Peyer's patch (tissue), 4 donors: ENCODE data around the gene ZGPAT. TPM values are rescaled to one million over a fixed set of nuclear protein-coding genes. Genes with fewer than 3 reads are reported as not detected.
A peak's percentile ranks its signal among the peaks of the same experiment; 100 is the strongest.

ENCODE experiments used
- DNase-seq, 3 donors: peaks; one replicate each; pipeline ENCODE4 v3.0.0-alpha.2; 2017 to 2019
- H3K27ac ChIP-seq, 4 donors: fragments of 200-600 bp; sonication (generic); one replicate each; pipeline ENCODE4 v1.5.1; 2016 to 2019
- H3K27me3 ChIP-seq, 2 donors: fragments of 200-600 bp; sonication (generic); one replicate each; pipeline ENCODE4 v1.5.1; 2019
- H3K36me3 ChIP-seq, 3 donors: fragments of 200-600 bp; sonication (generic); one replicate each; pipeline ENCODE4 v1.5.1; 2016 to 2019
- H3K4me1 ChIP-seq, 4 donors: fragments of 200-600 bp; sonication (generic); one replicate each; pipeline ENCODE4 v1.5.1; 2016 to 2019
- H3K4me3 ChIP-seq, 4 donors: fragments of 200-600 bp; sonication (generic); 1 replicate in 3 of 4; 2 replicates in 1 of 4; pipeline ENCODE4 v1.5.1; 2016 to 2019; ENCODE audit warnings: mild to moderate bottlenecking in 1 of 4
- H3K9me3 ChIP-seq, 4 donors: fragments of 200-600 bp; sonication (generic); one replicate each; pipeline ENCODE4 v1.5.1; 2016 to 2019; ENCODE audit warnings: mild to moderate bottlenecking in 1 of 4
- POLR2A ChIP-seq, 2 donors: fragments of 450-650 bp; IDR thresholded peaks; one replicate each; pipeline ENCODE4 v1.5.1; 2017; ENCODE audit warnings: antibody characterized with exemption in 2 of 2, mild to moderate bottlenecking in 2 of 2, moderate library complexity in 2 of 2
- total RNA-seq, 4 donors: library from RNA; depleted of rRNA; stranded (reverse); fragments of >200 nt; gene quantifications; one replicate each; pipeline ENCODE4 v1.1.0, GENCODE V29; 2016
- TF ChIP-seq, protein P1 (sequence below), 6 experiments: fragments of 450-650 bp in 4 of 6; fragments of 200-600 bp in 2 of 6; sonication (generic) in 1 of 6; IDR thresholded peaks; one replicate each; pipeline ENCODE4 v1.5.1; 2017 to 2019; ENCODE audit warnings: antibody characterized with exemption in 6 of 6, mild to moderate bottlenecking in 3 of 6, moderate library complexity in 1 of 6

Gene ZGPAT
- total RNA-seq, 4 donors from 2014 or later, result 48.9 to 67.7 (median 54.7) TPM

DNA sequence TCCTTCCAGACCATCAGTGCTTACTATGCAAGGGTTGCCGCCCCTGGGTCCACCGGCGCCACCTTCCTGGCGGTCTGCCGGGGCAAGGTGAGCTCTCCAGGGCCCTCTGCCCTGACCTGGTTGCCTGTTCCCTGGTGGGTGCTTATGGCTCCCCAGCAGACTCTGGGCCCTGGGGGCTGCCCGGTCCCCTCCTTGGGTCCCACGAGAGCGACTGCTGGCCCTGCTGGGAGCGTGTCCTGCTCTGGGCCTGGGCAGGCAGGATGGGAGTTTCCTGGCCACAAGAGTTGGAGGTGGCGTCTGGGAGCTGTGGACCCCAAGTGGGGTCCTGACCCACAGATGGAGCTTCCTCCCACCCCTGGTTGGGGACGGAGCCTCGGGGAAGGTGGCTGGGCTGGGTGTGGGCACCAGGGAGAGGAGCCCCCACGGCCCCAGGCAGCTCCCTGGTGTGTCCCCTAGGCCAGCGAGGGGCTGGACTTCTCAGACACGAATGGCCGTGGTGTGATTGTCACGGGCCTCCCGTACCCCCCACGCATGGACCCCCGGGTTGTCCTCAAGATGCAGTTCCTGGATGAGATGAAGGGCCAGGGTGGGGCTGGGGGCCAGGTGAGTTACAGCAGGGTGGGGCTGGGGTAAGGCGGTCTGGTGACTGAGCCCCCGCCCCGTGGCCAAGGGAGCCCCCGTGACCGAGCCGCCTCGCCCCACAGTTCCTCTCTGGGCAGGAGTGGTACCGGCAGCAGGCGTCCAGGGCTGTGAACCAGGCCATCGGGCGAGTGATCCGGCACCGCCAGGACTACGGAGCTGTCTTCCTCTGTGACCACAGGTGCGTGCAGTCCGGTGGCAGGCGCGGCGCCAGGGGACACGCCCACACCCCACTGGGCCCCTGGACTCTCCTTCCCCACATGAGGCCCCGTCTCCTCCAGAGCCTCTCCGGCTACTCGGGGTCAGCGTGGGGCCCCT, 18.5 kb upstream of the ZGPAT start:
- DNase-seq, result peak in 1 of 3 donors; percentile 50
- H3K4me3 ChIP-seq, result no peak overlapping the region
- H3K27ac ChIP-seq, result peak overlapping the region in 2 of 4 donors; percentile 62 to 85
- no peaks in the 10 kb centered on the region for H3K27me3 ChIP-seq
- H3K9me3 ChIP-seq, result no peaks in the 10 kb centered on the region
- H3K4me1 ChIP-seq, result peaks cover 0 to 61% (median 6%) of the 10 kb centered on the region in 4 donors
- TF ChIP-seq, protein P1, sequence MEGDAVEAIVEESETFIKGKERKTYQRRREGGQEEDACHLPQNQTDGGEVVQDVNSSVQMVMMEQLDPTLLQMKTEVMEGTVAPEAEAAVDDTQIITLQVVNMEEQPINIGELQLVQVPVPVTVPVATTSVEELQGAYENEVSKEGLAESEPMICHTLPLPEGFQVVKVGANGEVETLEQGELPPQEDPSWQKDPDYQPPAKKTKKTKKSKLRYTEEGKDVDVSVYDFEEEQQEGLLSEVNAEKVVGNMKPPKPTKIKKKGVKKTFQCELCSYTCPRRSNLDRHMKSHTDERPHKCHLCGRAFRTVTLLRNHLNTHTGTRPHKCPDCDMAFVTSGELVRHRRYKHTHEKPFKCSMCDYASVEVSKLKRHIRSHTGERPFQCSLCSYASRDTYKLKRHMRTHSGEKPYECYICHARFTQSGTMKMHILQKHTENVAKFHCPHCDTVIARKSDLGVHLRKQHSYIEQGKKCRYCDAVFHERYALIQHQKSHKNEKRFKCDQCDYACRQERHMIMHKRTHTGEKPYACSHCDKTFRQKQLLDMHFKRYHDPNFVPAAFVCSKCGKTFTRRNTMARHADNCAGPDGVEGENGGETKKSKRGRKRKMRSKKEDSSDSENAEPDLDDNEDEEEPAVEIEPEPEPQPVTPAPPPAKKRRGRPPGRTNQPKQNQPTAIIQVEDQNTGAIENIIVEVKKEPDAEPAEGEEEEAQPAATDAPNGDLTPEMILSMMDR (IDR thresholded peaks at IDR 0.05), result no peak
- no peak for TF ChIP-seq POLR2A (IDR thresholded peaks at IDR 0.05)
- H3K36me3 ChIP-seq, result peaks cover 0 to 5% (median 0%) of the 10 kb centered on the region in 3 donors

DNA sequence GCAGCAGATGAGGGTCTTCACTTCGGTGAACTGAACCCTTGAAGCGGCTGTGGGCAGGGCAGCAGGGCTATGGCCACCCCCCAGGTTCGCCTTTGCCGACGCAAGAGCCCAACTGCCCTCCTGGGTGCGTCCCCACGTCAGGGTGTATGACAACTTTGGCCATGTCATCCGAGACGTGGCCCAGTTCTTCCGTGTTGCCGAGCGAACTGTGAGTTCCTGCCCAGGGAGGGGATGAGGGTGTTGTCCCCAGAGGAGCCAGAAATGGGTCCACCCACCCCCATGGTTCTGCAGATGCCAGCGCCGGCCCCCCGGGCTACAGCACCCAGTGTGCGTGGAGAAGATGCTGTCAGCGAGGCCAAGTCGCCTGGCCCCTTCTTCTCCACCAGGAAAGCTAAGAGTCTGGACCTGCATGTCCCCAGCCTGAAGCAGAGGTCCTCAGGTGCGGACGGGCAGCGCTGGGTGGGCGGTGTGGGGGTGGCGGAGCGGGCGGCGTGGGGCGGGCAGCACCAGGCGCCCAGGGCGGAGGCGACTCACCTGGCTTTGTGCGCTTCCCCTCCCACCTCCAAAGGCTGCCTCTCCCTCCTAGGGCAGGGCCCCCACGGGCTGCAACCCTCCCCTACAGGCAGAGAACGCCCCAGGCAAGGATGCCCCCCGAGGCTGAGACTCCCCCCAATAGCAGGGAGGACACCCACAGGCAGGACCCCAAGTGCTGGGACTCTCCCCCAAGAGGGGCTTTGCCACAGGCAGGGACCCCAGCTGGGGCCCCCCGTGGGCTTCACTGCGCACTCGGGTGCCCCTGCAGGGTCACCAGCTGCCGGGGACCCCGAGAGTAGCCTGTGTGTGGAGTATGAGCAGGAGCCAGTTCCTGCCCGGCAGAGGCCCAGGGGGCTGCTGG, 17.6 kb upstream of the ZGPAT start:
- Histone ChIP-seq H3K4me1 (peaks cover 0 to 60% (median 6%) of the 10 kb centered on the region in 4 donors), H3K9me3 (no peaks in the 10 kb centered on the region), H3K4me3 (no peak overlapping the region), H3K27ac (no peak overlapping the region), H3K27me3 (no peaks in the 10 kb centered on the region), H3K36me3 (peaks cover 0 to 12% (median 0%) of the 10 kb centered on the region in 3 donors)
- no peak for DNase-seq
- TF ChIP-seq POLR2A (IDR thresholded peaks at IDR 0.05), result no peak
- TF ChIP-seq, protein P1 (IDR thresholded peaks at IDR 0.05), result no peak

DNA sequence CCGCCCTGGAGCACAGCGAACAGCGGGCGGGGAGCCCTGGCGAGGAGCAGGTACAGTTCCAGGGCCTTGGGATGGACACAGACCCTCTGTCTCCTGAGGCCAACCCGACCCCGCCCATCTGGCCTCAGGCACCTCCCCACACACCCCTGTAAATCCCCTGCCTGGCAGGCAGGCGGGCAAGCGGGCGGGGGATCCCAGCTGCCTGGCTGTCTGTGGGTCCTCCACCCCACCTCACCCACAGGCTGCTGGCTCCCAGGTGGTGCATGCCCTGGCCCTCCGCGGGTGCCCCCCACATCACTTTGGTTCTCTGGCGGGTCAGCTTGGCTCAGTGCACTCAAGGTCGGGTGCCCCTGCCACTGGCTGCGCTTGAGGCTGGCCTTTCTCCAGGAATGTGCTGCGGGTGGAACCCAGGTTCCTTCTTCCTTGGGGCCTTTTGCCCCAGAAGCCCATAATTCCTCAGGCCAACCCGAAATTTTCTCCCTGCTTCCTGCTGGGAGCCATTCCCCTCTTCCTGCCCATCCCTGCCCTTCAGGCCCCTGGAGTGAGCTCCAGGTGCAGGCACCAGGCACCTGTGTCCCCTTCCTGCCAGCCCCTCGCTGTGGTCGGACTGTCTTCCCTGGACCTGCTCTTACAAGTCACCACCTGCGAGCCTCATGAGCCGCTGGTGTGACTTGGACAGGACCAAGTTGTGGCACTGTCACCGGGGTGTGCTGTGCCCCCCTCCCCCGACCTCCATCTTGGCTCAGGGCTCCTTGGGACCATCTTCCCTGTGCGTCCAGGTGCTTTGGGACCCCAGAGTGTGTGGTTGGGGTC, 16.7 kb upstream of the ZGPAT start:
- no peaks in the 10 kb centered on the region for H3K27me3 ChIP-seq
- H3K36me3 ChIP-seq, result peaks cover 0 to 12% (median 0%) of the 10 kb centered on the region in 3 donors
- peak in 1 of 3 donors; percentile 50 for DNase-seq
- no peak overlapping the region for H3K27ac ChIP-seq
- TF ChIP-seq, protein P1 (IDR thresholded peaks at IDR 0.05), result no peak
- TF ChIP-seq POLR2A (IDR thresholded peaks at IDR 0.05), result no peak
- H3K9me3 ChIP-seq, result no peaks in the 10 kb centered on the region
- no peak overlapping the region for H3K4me3 ChIP-seq
- peaks cover under 1 to 54% (median 7%) of the 10 kb centered on the region in 4 donors for H3K4me1 ChIP-seq

DNA sequence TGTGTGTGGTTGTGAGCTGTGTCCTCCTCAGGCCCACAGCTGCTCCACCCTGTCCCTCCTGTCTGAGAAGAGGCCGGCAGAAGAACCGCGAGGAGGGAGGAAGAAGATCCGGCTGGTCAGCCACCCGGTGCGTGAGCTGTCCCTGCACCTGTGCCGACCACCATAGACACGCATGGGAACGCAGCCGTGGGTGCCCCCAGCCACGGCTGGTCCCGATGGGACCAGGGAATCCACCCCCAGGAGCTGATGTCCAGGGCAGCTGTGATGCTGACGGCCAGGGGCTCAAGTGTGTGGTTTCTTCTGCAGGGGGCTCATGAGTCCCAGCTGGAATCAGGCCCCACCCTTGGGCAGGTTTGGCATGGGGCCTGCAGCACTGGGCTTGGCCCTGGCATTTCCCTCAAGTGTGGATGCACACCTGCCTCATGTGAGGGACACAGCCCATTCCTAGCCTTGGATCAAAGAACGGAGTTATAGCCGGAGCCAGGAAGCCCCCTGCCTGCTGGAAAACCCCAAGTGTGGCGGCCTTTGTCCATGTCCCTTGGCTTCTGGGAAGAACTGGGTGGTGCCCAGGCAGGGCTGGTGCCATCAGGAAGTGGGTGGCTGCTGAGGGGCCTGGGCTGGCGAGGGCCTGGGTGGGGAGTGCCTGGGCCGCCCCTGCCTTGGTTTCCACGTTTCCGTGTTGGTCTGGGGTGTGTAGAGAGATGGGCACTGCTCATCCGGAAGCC, 16.0 kb upstream of the ZGPAT start:
- Histone ChIP-seq H3K4me1 (peaks cover 8 to 54% (median 13%) of the 10 kb centered on the region in 4 donors), H3K36me3 (peaks cover 0 to 12% (median 0%) of the 10 kb centered on the region in 3 donors), H3K4me3 (no peak overlapping the region), H3K27ac (no peak overlapping the region), H3K27me3 (no peaks in the 10 kb centered on the region), H3K9me3 (no peaks in the 10 kb centered on the region)
- peak in 1 of 3 donors; percentile 57 for DNase-seq
- TF ChIP-seq, protein P1 (IDR thresholded peaks at IDR 0.05), result no peak
- TF ChIP-seq POLR2A (IDR thresholded peaks at IDR 0.05), result no peak
